DOHH2 (cell line): ENCODE measurements around the gene ROBO2.

Experiments
- H3F3A ChIP-seq: fragments of 200-600 bp; sonication (generic), shearing (Covaris generic); 2 replicates; pipeline ENCODE4 v1.6.0; 2016; ENCODE audit warnings: antibody characterized with exemption, mild to moderate bottlenecking; ENCODE audit not compliant: control insufficient read depth, insufficient read depth
- H3K27ac ChIP-seq: fragments of 200-600 bp; sonication (generic); 2 replicates; pipeline ENCODE4 v1.5.1; 2014; ENCODE audit warnings: low read depth, mild to moderate bottlenecking, low read length, moderate library complexity
- H3K27me3 ChIP-seq: fragments of 200-600 bp; sonication (generic); 2 replicates; pipeline ENCODE4 v1.6.1; 2014; ENCODE audit warnings: mild to moderate bottlenecking, low read length, mixed read lengths; ENCODE audit not compliant: control insufficient read depth
- H3K36me3 ChIP-seq: fragments of 200-600 bp; sonication (generic); 2 replicates; pipeline ENCODE4 v1.6.1; 2014; ENCODE audit warnings: mild to moderate bottlenecking, low read length, moderate library complexity, mixed read lengths; ENCODE audit not compliant: control insufficient read depth
- H3K4me1 ChIP-seq: fragments of 200-600 bp; sonication (generic); 2 replicates; pipeline ENCODE4 v1.6.1; 2014; ENCODE audit warnings: mild to moderate bottlenecking, low read length, mixed read lengths; ENCODE audit not compliant: control insufficient read depth
- H3K4me2 ChIP-seq: fragments of 200-600 bp; sonication (generic); 2 replicates; pipeline ENCODE4 v1.6.0; 2014; ENCODE audit warnings: mild to moderate bottlenecking, low read length, moderate library complexity
- H3K4me3 ChIP-seq: fragments of 200-600 bp; sonication (generic); 2 replicates; pipeline ENCODE4 v1.5.1; 2014; ENCODE audit warnings: mild to moderate bottlenecking, low read length, mixed read lengths
- H3K79me2 ChIP-seq: fragments of 200-600 bp; sonication (generic); 2 replicates; pipeline ENCODE4 v1.6.1; 2014; ENCODE audit warnings: mild to moderate bottlenecking, low read length, mixed read lengths; ENCODE audit not compliant: control insufficient read depth
- H3K9me2 ChIP-seq: fragments of 200-600 bp; sonication (generic); replicated peaks from 2 replicates; pipeline ENCODE4 v1.6.1; 2014; ENCODE audit warnings: mild to moderate bottlenecking, low read length, mixed read lengths; ENCODE audit not compliant: control insufficient read depth
- H3K9me3 ChIP-seq: fragments of 200-600 bp; sonication (generic); 2 replicates; pipeline ENCODE4 v1.6.1; 2014; ENCODE audit warnings: antibody characterized with exemption, low read length, mixed read lengths; ENCODE audit not compliant: control insufficient read depth, insufficient read depth
- H4K20me1 ChIP-seq: fragments of 200-600 bp; sonication (generic); 2 replicates; pipeline ENCODE4 v1.6.0; 2014; ENCODE audit warnings: low read depth, mild to moderate bottlenecking, antibody characterized with exemption, low read length, moderate library complexity; ENCODE audit not compliant: control insufficient read depth, insufficient read depth
- CTCF ChIP-seq: fragments of 200-600 bp; sonication (generic); IDR thresholded peaks from one replicate; pipeline ENCODE4 v1.5.1; 2014; ENCODE audit warnings: antibody characterized with exemption, mild to moderate bottlenecking, low read depth, low read length; ENCODE audit not compliant: poor library complexity, severe bottlenecking
- EZH2phosphoT487 ChIP-seq: fragments of 200-600 bp; sonication (generic); IDR thresholded peaks from 2 replicates; pipeline ENCODE4 v1.6.1; 2017; ENCODE audit warnings: borderline replicate concordance, mild to moderate bottlenecking, antibody characterized with exemption, low read length, moderate library complexity, mixed read lengths

Gene ROBO2

GRCh38 chr3:77079988-77080610 lies 40.2 kb downstream of the ROBO2 start:
- Histone ChIP-seq H3K9me2 (no peaks in the 10 kb centered on the region), H3K36me3 (no peaks in the 10 kb centered on the region), H3K4me2 (no peak overlapping the region), H3K27ac (no peak overlapping the region), H3K4me1 (no peaks in the 10 kb centered on the region), H3K9me3 (no peaks in the 10 kb centered on the region), H3K27me3 (no peaks in the 10 kb centered on the region), H3K79me2 (no peaks in the 10 kb centered on the region), H4K20me1 (no peaks in the 10 kb centered on the region), H3F3A (no peaks in the 10 kb centered on the region), H3K4me3 (no peak overlapping the region)
- TF ChIP-seq EZH2phosphoT487 (no peak), CTCF (no peak)

GRCh38 chr3:77081240-77081661 lies 41.4 kb downstream of the ROBO2 start:
- Histone ChIP-seq H3K4me2 (no peak overlapping the region), H3K4me3 (no peak overlapping the region), H3K9me2 (no peaks in the 10 kb centered on the region), H3K79me2 (no peaks in the 10 kb centered on the region), H3K36me3 (no peaks in the 10 kb centered on the region), H3K4me1 (no peaks in the 10 kb centered on the region), H3K9me3 (no peaks in the 10 kb centered on the region), H3F3A (no peaks in the 10 kb centered on the region), H4K20me1 (no peaks in the 10 kb centered on the region), H3K27ac (no peak overlapping the region), H3K27me3 (no peaks in the 10 kb centered on the region)
- TF ChIP-seq CTCF: no peak
- no peak for TF ChIP-seq EZH2phosphoT487

- Histone ChIP-seq H3K27me3 (no peaks in the 10 kb centered on the region), H4K20me1 (no peaks in the 10 kb centered on the region), H3K9me3 (no peaks in the 10 kb centered on the region), H3K27ac (no peak overlapping the region), H3K79me2 (no peaks in the 10 kb centered on the region), H3K4me1 (no peaks in the 10 kb centered on the region), H3K4me3 (no peak overlapping the region), H3K9me2 (no peaks in the 10 kb centered on the region), H3F3A (no peaks in the 10 kb centered on the region), H3K4me2 (no peak overlapping the region), H3K36me3 (no peaks in the 10 kb centered on the region)
- TF ChIP-seq CTCF (no peak), EZH2phosphoT487 (no peak)
These were observed 44.6 kb downstream of the ROBO2 start for GRCh38 chr3:77084511-77084910.
